HL-60 (cell line): ENCODE results near the gene GTSE1.

Experiments used
- DNase-seq, 2 experiments: peaks; one replicate each; pipeline ENCODE4 v3.0.0-alpha.2; 2010 to 2020; ENCODE audit warnings: low read depth in 1 of 2, low spot score in 1 of 2
- H3K27ac ChIP-seq: fragments of 250-450 bp; sonication (Bioruptor Pico); replicated peaks from 2 replicates; pipeline ENCODE4 v1.5.1; 2020; ENCODE audit warnings: mild to moderate bottlenecking, moderate library complexity
- H3K27me3 ChIP-seq: fragments of 250-450 bp; sonication (Bioruptor Pico); 2 replicates; pipeline ENCODE4 v1.5.1; 2021; ENCODE audit warnings: mild to moderate bottlenecking, moderate library complexity; ENCODE audit not compliant: insufficient read depth, poor library complexity, severe bottlenecking
- H3K4me3 ChIP-seq: replicated peaks from 2 replicates; pipeline ENCODE4 v1.5.1; 2011; ENCODE audit warnings: mild to moderate bottlenecking, control low read depth, low read length; ENCODE audit not compliant: insufficient read depth
- GABPA ChIP-seq: IDR thresholded peaks from 2 replicates; pipeline ENCODE4 v1.6.1; 2012; ENCODE audit warnings: low read depth
- POLR2AphosphoS5 ChIP-seq: IDR thresholded peaks from 2 replicates; pipeline ENCODE4 v1.6.1; 2012; ENCODE audit warnings: low read depth
- SPI1 ChIP-seq: IDR thresholded peaks from 2 replicates; pipeline ENCODE4 v1.6.1; 2012; ENCODE audit warnings: low read depth, mild to moderate bottlenecking, borderline replicate concordance
- TF ChIP-seq, protein P1 (sequence below): IDR thresholded peaks from one replicate; pipeline ENCODE4 v1.5.1; 2011; ENCODE audit warnings: low read length, control low read depth, inconsistent platforms; ENCODE audit not compliant: insufficient read depth
- TF ChIP-seq, protein P2 (sequence below): IDR thresholded peaks from 2 replicates; pipeline ENCODE4 v1.6.1; 2012; ENCODE audit warnings: low read depth; ENCODE audit not compliant: insufficient replicate concordance

GTSE1 gene

DNA sequence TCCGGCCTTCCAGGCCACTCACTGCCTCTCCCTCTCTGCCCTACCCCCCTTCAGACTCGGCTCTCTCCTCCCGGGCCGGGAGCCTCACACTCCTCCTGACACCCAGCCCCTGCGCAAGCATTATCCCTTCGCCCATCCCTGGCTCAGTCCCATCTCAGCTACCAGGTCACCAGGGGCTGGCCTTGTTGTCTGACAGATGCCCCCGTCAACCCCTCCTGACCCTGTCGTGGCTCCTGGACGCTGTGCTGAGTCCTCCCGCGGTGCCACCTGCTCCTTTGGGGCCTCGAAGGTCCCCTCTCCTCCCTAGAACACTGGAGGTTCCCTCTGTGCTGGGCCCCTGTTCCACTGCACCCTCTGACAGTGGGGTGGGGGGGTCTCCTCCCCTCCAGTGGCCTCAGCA is 71.8 kb downstream of the GTSE1 start:
- peaks cover 15% of the 10 kb centered on the region for H3K27me3 ChIP-seq
- no peak overlapping the region for H3K4me3 ChIP-seq
- TF ChIP-seq, protein P1, sequence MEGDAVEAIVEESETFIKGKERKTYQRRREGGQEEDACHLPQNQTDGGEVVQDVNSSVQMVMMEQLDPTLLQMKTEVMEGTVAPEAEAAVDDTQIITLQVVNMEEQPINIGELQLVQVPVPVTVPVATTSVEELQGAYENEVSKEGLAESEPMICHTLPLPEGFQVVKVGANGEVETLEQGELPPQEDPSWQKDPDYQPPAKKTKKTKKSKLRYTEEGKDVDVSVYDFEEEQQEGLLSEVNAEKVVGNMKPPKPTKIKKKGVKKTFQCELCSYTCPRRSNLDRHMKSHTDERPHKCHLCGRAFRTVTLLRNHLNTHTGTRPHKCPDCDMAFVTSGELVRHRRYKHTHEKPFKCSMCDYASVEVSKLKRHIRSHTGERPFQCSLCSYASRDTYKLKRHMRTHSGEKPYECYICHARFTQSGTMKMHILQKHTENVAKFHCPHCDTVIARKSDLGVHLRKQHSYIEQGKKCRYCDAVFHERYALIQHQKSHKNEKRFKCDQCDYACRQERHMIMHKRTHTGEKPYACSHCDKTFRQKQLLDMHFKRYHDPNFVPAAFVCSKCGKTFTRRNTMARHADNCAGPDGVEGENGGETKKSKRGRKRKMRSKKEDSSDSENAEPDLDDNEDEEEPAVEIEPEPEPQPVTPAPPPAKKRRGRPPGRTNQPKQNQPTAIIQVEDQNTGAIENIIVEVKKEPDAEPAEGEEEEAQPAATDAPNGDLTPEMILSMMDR = no peak
- TF ChIP-seq SPI1 (no peak), GABPA (no peak), POLR2AphosphoS5 (no peak)
- TF ChIP-seq, protein P2, sequence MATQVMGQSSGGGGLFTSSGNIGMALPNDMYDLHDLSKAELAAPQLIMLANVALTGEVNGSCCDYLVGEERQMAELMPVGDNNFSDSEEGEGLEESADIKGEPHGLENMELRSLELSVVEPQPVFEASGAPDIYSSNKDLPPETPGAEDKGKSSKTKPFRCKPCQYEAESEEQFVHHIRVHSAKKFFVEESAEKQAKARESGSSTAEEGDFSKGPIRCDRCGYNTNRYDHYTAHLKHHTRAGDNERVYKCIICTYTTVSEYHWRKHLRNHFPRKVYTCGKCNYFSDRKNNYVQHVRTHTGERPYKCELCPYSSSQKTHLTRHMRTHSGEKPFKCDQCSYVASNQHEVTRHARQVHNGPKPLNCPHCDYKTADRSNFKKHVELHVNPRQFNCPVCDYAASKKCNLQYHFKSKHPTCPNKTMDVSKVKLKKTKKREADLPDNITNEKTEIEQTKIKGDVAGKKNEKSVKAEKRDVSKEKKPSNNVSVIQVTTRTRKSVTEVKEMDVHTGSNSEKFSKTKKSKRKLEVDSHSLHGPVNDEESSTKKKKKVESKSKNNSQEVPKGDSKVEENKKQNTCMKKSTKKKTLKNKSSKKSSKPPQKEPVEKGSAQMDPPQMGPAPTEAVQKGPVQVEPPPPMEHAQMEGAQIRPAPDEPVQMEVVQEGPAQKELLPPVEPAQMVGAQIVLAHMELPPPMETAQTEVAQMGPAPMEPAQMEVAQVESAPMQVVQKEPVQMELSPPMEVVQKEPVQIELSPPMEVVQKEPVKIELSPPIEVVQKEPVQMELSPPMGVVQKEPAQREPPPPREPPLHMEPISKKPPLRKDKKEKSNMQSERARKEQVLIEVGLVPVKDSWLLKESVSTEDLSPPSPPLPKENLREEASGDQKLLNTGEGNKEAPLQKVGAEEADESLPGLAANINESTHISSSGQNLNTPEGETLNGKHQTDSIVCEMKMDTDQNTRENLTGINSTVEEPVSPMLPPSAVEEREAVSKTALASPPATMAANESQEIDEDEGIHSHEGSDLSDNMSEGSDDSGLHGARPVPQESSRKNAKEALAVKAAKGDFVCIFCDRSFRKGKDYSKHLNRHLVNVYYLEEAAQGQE = no peak
- DNase-seq = no peak
- no peak overlapping the region for H3K27ac ChIP-seq

DNA sequence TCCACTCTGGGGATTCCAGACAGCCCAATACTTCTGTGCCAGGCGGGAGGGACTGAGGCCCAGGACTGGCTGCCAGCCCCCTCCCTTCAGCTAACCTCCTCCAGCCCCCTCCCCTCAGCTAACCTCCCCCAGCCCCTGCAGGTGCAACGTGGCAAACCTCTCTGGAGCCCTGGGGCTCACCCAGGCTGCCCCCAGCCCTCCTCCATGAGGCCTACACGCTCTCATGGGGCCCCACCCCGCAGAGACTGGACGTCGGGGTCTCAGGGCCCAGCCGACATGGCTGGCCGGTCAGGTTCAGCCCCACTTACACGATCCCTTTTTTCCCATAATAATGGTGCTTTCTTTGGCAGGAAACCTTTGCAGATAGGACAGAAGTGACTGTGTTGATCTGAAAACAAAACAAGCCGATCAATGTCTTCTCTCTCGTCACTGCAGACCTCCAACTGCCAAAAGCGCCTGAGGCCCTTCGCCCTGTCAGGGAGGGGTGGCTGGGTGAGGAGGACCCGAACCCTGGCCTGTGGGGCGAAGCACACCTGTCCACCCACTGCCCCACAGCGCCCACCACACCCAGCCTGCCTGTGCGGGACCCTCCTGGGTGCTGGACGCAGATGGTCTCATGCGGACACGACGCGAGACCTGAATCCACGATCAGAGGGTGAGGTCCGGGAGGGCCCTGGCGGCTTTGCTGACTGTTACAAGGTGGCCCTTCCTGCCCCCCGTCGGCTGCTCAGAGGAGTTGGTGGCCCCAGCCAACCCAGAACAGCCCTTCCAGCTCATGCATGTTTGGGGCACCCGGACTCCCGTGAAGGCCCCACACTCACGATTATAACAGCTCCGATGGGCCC is 72.4 kb downstream of the GTSE1 start:
- Histone ChIP-seq H3K4me3 (no peak overlapping the region), H3K27ac (no peak overlapping the region), H3K27me3 (peaks cover 19% of the 10 kb centered on the region)
- no peak for DNase-seq
- TF ChIP-seq, protein P1 = no peak
- TF ChIP-seq POLR2AphosphoS5 = no peak
- TF ChIP-seq GABPA = no peak
- TF ChIP-seq, protein P2 = no peak
- TF ChIP-seq SPI1 = no peak

DNA sequence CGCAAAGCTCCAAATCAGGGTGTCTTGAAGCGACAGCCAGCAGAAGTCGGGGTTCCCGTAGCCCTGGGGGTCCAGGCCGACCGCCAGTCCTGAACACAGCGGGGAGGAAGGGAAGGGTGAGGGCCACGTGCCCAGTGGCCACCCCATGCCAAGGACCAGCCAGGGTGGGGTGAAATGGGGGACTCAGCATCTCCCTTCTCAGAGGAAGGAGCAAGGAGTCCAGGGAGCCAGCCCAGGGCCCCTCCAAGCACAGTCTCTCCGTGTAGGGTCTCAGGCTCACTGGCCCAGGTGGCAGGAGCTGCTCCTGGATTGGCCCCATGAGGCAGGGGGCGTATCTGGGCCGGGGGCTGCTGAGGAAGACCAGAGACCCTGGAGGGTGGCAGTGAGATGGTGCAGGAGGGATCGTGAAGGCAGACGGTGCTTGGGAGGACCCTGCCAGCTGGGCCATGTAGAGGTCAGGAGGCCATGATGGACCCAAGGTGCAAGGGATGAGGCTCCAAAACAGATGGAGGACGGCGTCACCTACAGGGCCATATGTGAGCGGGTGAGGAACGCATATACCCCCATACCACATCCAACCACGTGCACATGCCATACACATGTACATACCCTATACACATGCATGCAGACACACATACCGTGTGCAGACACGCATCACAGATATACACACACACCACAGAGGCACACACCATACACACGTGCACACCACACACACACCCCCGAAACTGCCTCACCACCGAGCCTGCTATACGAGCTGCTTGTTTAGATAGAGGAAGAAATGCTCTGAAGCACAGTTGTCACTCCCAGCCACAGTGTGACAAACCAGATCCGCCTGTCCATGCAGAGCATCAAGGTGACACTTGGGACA is 73.3 kb downstream of the GTSE1 start:
- no peak for DNase-seq

More for the DNA sequence above, 73.3 kb downstream of the GTSE1 start:
- no peak overlapping the region for H3K27ac ChIP-seq
- H3K4me3 ChIP-seq = no peak overlapping the region
- H3K27me3 ChIP-seq = peaks cover 23% of the 10 kb centered on the region
- TF ChIP-seq POLR2AphosphoS5 (no peak), SPI1 (no peak), GABPA (no peak)
- TF ChIP-seq, protein P2 = no peak
- TF ChIP-seq, protein P1 = no peak
